NT2/D1 (cell line): ENCODE measurements around the gene EXOC2.
A peak's percentile ranks its signal among the peaks of the same experiment; 100 is the strongest.

Experiments
- DNase-seq: peaks from one replicate; pipeline ENCODE4 v3.0.0-alpha.2; 2011; ENCODE audit warnings: low read depth, low spot score
- H3K27me3 ChIP-seq: 2 replicates; pipeline ENCODE4 v1.6.0; 2011; ENCODE audit warnings: mild to moderate bottlenecking; ENCODE audit not compliant: insufficient read length, insufficient read depth
- H3K36me3 ChIP-seq: 2 replicates; pipeline ENCODE4 v1.6.1; 2011; ENCODE audit warnings: mild to moderate bottlenecking, low read length, mixed read lengths; ENCODE audit not compliant: insufficient read depth, insufficient read length
- H3K4me1 ChIP-seq: 2 replicates; pipeline ENCODE4 v1.5.1; 2011; ENCODE audit not compliant: insufficient read depth, insufficient read length
- H3K4me3 ChIP-seq: 2 replicates; pipeline ENCODE4 v1.5.1; 2011; ENCODE audit warnings: low read depth; ENCODE audit not compliant: insufficient read length
- H3K9ac ChIP-seq: 2 replicates; pipeline ENCODE4 v1.6.0; 2011; ENCODE audit warnings: low read depth; ENCODE audit not compliant: insufficient read length
- H3K9me3 ChIP-seq: 2 replicates; pipeline ENCODE4 v1.5.1; 2011; ENCODE audit warnings: mild to moderate bottlenecking, low read length; ENCODE audit not compliant: insufficient read depth
- SUZ12 ChIP-seq: IDR thresholded peaks from 2 replicates; pipeline ENCODE4 v1.6.1; 2011; ENCODE audit not compliant: insufficient read length, insufficient read depth; ENCODE audit errors: extremely low read depth
- YY1 ChIP-seq: IDR thresholded peaks from 2 replicates; pipeline ENCODE4 v1.6.1; 2011; ENCODE audit not compliant: insufficient read length, insufficient read depth
- ZNF274 ChIP-seq: IDR thresholded peaks from 2 replicates; pipeline ENCODE4 v1.6.1; 2011; ENCODE audit warnings: mild to moderate bottlenecking, low read depth, low read length

The EXOC2 gene

GRCh38 chr6:689223-689622, 3.7 kb downstream of the EXOC2 start:
- H3K9ac ChIP-seq = no peak overlapping the region
- DNase-seq = no peak
- no peak overlapping the region for H3K4me3 ChIP-seq
- peaks cover 14% of the 10 kb centered on the region for H3K36me3 ChIP-seq
- no peaks in the 10 kb centered on the region for H3K27me3 ChIP-seq
- H3K4me1 ChIP-seq = no peaks in the 10 kb centered on the region
- TF ChIP-seq SUZ12 = no peak
- TF ChIP-seq YY1 = no peak
- TF ChIP-seq ZNF274 = no peak
- no peaks in the 10 kb centered on the region for H3K9me3 ChIP-seq

GRCh38 chr6:686497-686896, 6.4 kb downstream of the EXOC2 start:
- TF ChIP-seq ZNF274 = no peak
- TF ChIP-seq YY1 = no peak
- TF ChIP-seq SUZ12 = no peak
- Histone ChIP-seq H3K36me3 (peaks cover 14% of the 10 kb centered on the region), H3K4me1 (no peaks in the 10 kb centered on the region), H3K27me3 (no peaks in the 10 kb centered on the region), H3K4me3 (no peak overlapping the region), H3K9me3 (no peaks in the 10 kb centered on the region), H3K9ac (no peak overlapping the region)
- DNase-seq = no peak

DNA sequence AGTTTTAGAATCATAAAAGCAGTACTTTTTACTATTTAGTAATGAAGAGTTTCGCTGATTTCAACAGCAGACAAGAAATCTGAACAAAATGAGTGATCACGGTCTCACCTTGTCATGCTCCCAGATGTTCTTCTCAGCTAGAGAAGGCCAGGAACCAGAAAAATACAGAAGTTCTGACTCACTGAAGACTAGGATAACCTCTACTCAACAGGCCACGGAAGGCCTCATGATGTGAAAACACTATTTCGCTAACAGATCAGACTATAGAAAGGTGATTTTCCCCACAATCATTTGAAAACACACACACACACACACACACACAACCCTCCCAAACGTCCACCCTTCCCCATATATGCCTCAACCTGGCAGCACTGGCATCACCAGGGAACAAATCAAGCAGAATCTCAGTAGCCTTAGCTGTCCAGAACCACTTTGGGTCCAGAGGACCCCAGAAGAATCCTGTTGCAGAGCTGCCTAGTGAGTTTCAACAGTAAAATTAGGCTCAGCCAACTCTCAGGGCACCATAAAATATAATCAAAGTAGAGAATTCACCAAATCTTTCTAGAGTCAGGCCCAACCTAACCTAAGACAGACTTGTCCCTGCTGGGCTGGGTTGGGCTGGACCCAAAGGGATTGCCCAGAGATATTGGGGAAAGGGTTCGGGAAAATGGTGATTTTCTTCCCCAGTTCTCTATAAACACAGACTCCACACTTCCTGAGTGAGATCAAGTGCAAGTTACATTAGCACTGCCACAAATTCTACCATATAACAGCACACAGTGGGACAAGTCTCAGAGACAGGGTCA, 7.9 kb downstream of the EXOC2 start:
- Histone ChIP-seq H3K4me1 (peaks cover 2% of the 10 kb centered on the region), H3K27me3 (no peaks in the 10 kb centered on the region), H3K9me3 (no peaks in the 10 kb centered on the region), H3K4me3 (no peak overlapping the region), H3K9ac (no peak overlapping the region), H3K36me3 (peaks cover 12% of the 10 kb centered on the region)
- DNase-seq = no peak
- TF ChIP-seq ZNF274 = no peak
- TF ChIP-seq YY1 = no peak
- TF ChIP-seq SUZ12 = no peak

DNA sequence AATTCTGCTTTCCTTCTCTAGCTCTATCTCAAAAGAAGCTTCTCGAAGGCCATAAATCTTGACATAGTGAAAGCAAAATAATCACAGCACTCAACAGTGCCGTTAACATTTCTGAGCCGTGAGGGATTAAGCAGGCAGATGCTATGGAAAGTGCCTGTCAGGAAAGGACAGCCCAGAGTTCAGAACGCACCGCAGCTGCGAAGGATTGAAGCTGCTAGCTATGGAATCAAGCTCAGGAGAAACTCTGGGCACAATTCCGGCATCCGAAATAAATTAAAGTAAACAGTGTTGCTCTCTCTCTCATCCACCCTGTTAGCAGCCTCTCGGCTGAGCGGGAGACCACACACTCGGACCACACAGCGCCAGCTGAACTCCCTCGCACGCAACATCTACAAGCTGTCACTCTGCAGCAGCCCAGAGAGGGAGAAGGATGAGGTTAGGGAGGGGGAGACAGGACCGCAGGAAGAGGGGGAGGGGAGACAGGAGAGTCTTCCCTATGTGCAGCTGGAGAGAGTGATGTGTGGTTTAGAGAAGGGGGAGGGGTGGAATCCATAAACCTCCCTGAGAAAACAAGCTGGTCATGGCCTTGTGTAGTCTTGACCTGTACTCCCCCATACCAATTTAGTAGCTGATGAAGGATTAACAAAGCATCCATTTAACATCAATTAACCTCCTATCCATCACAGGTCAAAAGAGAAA, 9.0 kb downstream of the EXOC2 start:
- H3K9ac ChIP-seq = no peak overlapping the region
- peak; percentile 80 for DNase-seq
- H3K27me3 ChIP-seq = no peaks in the 10 kb centered on the region
- H3K4me1 ChIP-seq = peaks cover 2% of the 10 kb centered on the region
- H3K36me3 ChIP-seq = peaks cover 11% of the 10 kb centered on the region
- TF ChIP-seq SUZ12 = no peak
- no peaks in the 10 kb centered on the region for H3K9me3 ChIP-seq
- no peak overlapping the region for H3K4me3 ChIP-seq

DNA sequence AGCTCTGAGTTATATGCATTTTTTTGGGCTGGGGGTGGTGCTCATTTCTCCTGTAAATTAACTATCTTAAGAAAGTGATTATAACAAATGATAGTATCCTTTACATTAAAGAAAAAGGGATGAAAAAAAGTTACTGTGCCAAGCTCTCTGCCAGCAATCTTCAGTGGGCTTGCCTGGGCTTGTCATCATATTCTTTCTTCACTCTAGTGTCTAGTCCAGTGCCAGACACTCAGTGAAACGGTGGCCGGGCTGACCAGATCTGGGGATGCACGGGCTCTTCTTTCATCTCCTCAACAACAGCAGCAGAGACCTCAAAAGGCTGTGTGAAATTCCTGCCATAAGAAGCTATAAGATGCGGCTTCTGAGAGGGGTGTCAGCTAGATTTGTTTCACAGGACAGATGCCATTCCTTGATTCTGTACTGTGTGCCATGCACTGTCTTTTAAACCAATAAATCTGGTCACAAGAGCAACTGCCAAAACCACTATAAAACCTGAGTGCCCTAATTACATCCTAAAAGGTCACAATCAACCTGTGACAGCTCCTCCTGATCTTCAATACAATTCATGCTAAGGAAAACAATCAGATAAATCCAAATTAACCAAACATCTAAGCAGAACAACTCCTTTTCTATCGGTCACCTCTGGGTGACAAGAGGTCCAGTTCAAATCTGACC, 12.1 kb downstream of the EXOC2 start:
- Histone ChIP-seq H3K9ac (no peak overlapping the region), H3K27me3 (no peaks in the 10 kb centered on the region), H3K9me3 (peaks cover 5% of the 10 kb centered on the region; the same call in 1 of the 2 replicates), H3K4me1 (peaks cover 2% of the 10 kb centered on the region), H3K36me3 (no peaks in the 10 kb centered on the region), H3K4me3 (no peak overlapping the region)
- DNase-seq = no peak
- TF ChIP-seq ZNF274 = no peak
- TF ChIP-seq SUZ12 = no peak
- TF ChIP-seq YY1 = no peak

- Histone ChIP-seq H3K9ac (no peak overlapping the region), H3K36me3 (no peaks in the 10 kb centered on the region), H3K9me3 (peaks cover 5% of the 10 kb centered on the region; the same call in 1 of the 2 replicates), H3K27me3 (no peaks in the 10 kb centered on the region), H3K4me1 (peaks cover 2% of the 10 kb centered on the region), H3K4me3 (no peak overlapping the region)
- TF ChIP-seq YY1 (no peak), ZNF274 (no peak), SUZ12 (no peak)
- DNase-seq = no peak
These were observed 12.7 kb downstream of the EXOC2 start for GRCh38 chr6:680251-680650.

DNA sequence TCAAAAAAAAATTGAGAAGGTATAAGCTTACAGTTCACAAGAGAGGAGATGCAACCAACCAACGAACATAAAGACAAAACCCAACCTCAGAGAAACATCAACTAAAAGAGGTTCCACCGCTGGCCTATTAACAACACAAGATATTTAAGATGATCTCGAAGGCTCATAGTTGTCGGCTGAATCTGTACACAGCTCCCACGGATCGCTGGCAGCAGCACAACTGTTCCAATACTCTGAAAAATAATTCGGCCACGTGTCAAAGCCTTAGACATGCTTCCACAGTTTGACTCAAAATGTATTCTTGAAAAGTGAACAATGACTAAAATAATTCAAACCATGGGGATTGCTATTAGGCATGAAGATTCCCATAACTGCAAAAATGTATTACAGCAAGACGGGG, 13.7 kb downstream of the EXOC2 start:
- Histone ChIP-seq H3K36me3 (no peaks in the 10 kb centered on the region), H3K27me3 (no peaks in the 10 kb centered on the region), H3K4me1 (peaks cover 2% of the 10 kb centered on the region), H3K9ac (no peak overlapping the region), H3K9me3 (peaks cover 5% of the 10 kb centered on the region; the same call in 1 of the 2 replicates), H3K4me3 (no peak overlapping the region)
- TF ChIP-seq ZNF274 = no peak
- TF ChIP-seq SUZ12 = no peak
- TF ChIP-seq YY1 = no peak
- DNase-seq = no peak
